Muscle of leg (tissue), 11 donors: ENCODE data around the gene TIGD1. TPM values are rescaled to one million over a fixed set of nuclear protein-coding genes. Genes with fewer than 3 reads are reported as not detected.
A peak's percentile ranks its signal among the peaks of the same experiment; 100 is the strongest.

Source experiments
- DNase-seq: peaks from one replicate; pipeline ENCODE4 v3.0.0; 2013
- H3K27ac ChIP-seq: one replicate; pipeline ENCODE4 v1.5.1; 2013; ENCODE audit warnings: mild to moderate bottlenecking, low read length, control low read depth
- H3K27me3 ChIP-seq: one replicate; pipeline ENCODE4 v1.6.1; 2013; ENCODE audit warnings: low read length; ENCODE audit not compliant: control insufficient read depth, insufficient read depth
- H3K36me3 ChIP-seq: one replicate; pipeline ENCODE4 v1.6.1; 2013; ENCODE audit warnings: low read length; ENCODE audit not compliant: control insufficient read depth, insufficient read depth
- H3K4me1 ChIP-seq: one replicate; pipeline ENCODE4 v1.6.1; 2013; ENCODE audit warnings: low read length; ENCODE audit not compliant: control insufficient read depth, insufficient read depth
- H3K4me3 ChIP-seq: one replicate; pipeline ENCODE4 v1.5.1; 2013; ENCODE audit warnings: low read length, control low read depth
- H3K9me3 ChIP-seq: replicated peaks from 2 replicates; pipeline ENCODE4 v1.6.1; 2013; ENCODE audit warnings: low read depth, low read length; ENCODE audit not compliant: control insufficient read depth
- WGBS: methylation state at CpG from one replicate; pipeline ENCODE4 v1.1.5; 2013; ENCODE audit warnings: missing lambda C conversion rate; ENCODE audit not compliant: insufficient coverage; 5-methylcytosine and 5-hydroxymethylcytosine counted together
- polyA plus RNA-seq, 8 donors: library from polyadenylated mRNA; unstranded; fragments of 120-200 nt; gene quantifications; one replicate each; pipeline versions ENCODE4 v1.2.1 to v1.2.3, GENCODE V29; 2013; ENCODE audit warnings: inconsistent platforms in 1 of 8, low replicate concordance in 1 of 8; ENCODE audit not compliant: insufficient read length in 8 of 8, insufficient read depth in 1 of 8
- total RNA-seq: library from RNA; stranded (reverse); fragments of 120-200 nt; gene quantifications from one replicate; pipeline ENCODE4 v1.2.4, GENCODE V29; 2013

TIGD1 gene
- total and polyA plus RNA-seq, 9 donors: 5.1 to 7.6 (median 6.1) TPM

- no CpG with 5 or more reads among the region's 7 CpGs for WGBS
- DNase-seq: no peak
- Histone ChIP-seq H3K27me3 (no peaks in the 10 kb centered on the region), H3K27ac (no peak overlapping the region), H3K36me3 (peaks cover 8% of the 10 kb centered on the region), H3K4me3 (no peak overlapping the region), H3K9me3 (peaks cover 2% of the 10 kb centered on the region), H3K4me1 (peaks cover 27% of the 10 kb centered on the region)
These were observed 37.2 kb upstream of the TIGD1 start for GRCh38 chr2:232587512-232587911.

DNA sequence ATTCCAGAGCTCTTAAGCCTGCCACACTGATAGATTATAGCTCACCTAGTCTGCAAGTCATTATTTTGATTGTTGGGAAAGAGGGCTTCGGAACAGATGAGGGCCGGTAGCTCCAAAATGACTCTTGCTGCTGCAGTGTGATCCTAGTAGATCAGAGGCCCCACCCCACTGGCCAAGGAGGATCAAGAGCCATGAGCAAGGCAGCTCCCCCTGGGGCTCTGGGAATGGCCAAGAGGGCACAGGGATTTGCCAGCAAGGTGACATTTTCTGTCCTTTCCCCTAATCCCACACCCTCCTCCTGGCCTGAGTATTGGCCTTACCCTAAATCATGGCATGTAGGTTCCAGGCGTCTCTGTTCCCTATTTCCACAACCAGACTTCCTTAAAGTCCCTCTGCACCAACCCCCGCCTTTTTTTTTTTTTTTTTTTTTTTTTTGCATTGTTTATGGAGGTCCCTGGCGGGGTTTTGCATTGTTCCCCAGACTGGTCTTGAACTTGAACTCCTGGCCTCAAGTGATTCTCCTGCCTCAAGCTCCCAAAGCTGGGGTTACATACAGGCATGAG is 36.7 kb upstream of the TIGD1 start:
- H3K4me1 ChIP-seq: peaks cover 27% of the 10 kb centered on the region
- H3K4me3 ChIP-seq: no peak overlapping the region
- peaks cover 2% of the 10 kb centered on the region for H3K9me3 ChIP-seq
- WGBS: 100% methylated on average over 2 of the region's 5 CpGs
- peaks cover 13% of the 10 kb centered on the region for H3K36me3 ChIP-seq
- no peak overlapping the region for H3K27ac ChIP-seq
- no peaks in the 10 kb centered on the region for H3K27me3 ChIP-seq
- DNase-seq: no peak

GRCh38 chr2:232584238-232584637 is 33.9 kb upstream of the TIGD1 start:
- no peak for DNase-seq
- Histone ChIP-seq H3K27ac (no peak overlapping the region), H3K4me3 (no peak overlapping the region), H3K36me3 (peaks cover 29% of the 10 kb centered on the region), H3K9me3 (peaks cover 2% of the 10 kb centered on the region), H3K4me1 (peaks cover 22% of the 10 kb centered on the region), H3K27me3 (no peaks in the 10 kb centered on the region)
- WGBS: 85% methylated on average over 3 of the region's 6 CpGs

DNA sequence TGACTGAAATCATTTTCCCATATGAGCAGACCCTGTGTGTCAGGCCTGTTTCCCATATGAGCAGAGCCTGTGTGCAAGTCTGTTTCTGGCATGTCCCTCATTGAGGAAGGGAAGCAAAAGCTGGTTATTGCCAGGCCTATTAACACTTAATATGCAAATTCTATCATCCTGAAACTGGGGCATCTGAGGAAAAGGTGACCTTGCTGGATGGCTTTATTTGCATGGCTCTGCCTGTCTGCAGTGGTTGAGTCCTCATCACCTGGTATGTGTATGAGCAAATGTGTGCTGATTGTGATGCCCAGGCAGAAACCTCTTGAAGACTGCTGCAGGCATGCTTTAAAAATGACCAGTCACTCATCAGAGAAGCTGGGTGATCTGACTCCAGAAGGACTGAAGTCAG is 31.4 kb upstream of the TIGD1 start:
- H3K4me3 ChIP-seq: no peak overlapping the region
- H3K4me1 ChIP-seq: peaks cover 11% of the 10 kb centered on the region
- peaks cover 40% of the 10 kb centered on the region for H3K36me3 ChIP-seq
- H3K27ac ChIP-seq: no peak overlapping the region
- no peaks in the 10 kb centered on the region for H3K27me3 ChIP-seq
- no peak for DNase-seq
- peaks cover 2% of the 10 kb centered on the region for H3K9me3 ChIP-seq

GRCh38 chr2:232580648-232580981 is 30.3 kb upstream of the TIGD1 start:
- peaks cover 11% of the 10 kb centered on the region for H3K4me1 ChIP-seq
- H3K9me3 ChIP-seq: peaks cover 2% of the 10 kb centered on the region
- peaks cover 40% of the 10 kb centered on the region for H3K36me3 ChIP-seq
- WGBS: 94% methylated on average over 3 of the region's 6 CpGs
- no peak for DNase-seq
- no peak overlapping the region for H3K27ac ChIP-seq
- H3K4me3 ChIP-seq: no peak overlapping the region
- H3K27me3 ChIP-seq: no peaks in the 10 kb centered on the region

DNA sequence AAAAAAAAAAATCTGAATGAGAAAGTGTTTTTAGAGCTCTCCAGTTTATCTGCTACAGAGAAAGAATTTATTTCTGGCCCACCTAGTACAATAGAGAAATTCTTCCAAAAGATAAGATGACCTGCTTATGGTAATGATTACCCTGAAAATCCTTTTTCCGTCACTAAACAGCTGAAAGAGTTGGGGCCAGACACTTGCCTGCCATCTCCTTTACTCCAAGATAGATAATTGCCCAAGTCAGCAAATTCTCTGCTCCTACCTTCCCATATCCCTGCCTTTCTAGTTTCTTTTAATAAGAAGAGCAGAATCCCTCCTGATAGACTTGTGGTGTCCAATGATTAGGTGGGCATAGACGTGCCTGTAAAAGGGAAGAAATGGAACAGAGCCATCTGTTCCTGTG is 28.3 kb upstream of the TIGD1 start:
- Histone ChIP-seq H3K36me3 (peaks cover 38% of the 10 kb centered on the region), H3K27me3 (no peaks in the 10 kb centered on the region), H3K9me3 (no peaks in the 10 kb centered on the region), H3K27ac (no peak overlapping the region), H3K4me3 (no peak overlapping the region), H3K4me1 (peaks cover 26% of the 10 kb centered on the region)
- no peak for DNase-seq
- WGBS: 80% methylated on average over 1 of the region's 2 CpGs

DNA sequence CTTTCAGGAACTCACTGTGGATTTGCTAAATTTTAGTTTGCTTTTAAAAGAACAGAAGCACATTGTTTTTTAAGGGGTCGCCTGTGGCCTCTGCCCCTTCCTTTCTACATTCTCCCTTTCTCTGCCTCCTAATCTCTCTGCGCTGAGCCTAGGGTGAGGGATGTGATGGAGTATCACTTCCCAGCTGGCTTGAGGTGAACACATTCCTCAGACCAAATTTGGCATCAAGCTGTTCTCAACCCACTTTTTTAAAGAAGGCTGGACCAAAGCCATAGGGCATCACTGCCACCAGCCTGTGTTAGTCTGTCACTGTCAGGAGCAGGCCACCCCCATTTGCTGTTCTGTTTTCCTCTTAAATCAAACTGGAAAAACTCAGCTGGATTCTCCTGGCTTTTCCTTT is 27.5 kb upstream of the TIGD1 start:
- DNase-seq: peak; percentile 43
- H3K27me3 ChIP-seq: no peaks in the 10 kb centered on the region
- no peaks in the 10 kb centered on the region for H3K9me3 ChIP-seq
- WGBS: no CpG with 5 or more reads among the region's 2 CpGs
- H3K36me3 ChIP-seq: peaks cover 38% of the 10 kb centered on the region
- peaks cover 26% of the 10 kb centered on the region for H3K4me1 ChIP-seq
- no peak overlapping the region for H3K4me3 ChIP-seq
- H3K27ac ChIP-seq: peak overlapping the region; percentile 35

DNA sequence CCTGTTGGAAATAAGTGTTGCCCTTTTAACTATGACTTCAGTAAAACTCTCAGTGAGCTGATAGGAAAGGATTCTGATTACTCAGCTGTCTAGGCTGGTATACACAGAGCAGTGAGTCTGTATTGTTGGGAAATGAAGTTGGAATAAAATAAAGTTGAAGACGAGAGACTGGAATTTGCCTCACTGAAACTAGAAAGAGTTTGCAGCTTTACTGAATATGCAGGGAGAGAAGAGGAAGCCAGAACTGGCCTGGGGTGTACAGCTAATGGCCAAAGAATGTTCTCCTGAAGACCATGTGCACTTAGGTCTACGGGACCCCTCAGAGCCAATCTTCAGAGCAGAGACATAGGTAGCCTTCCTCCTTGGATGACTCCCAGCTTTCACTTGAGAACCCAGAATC is 26.6 kb upstream of the TIGD1 start:
- no peak overlapping the region for H3K4me3 ChIP-seq
- no peaks in the 10 kb centered on the region for H3K27me3 ChIP-seq
- 63% methylated on average over 2 of the region's 2 CpGs for WGBS
- no peak for DNase-seq
- H3K27ac ChIP-seq: peak overlapping the region; percentile 7
- H3K36me3 ChIP-seq: peaks cover 34% of the 10 kb centered on the region
- no peaks in the 10 kb centered on the region for H3K9me3 ChIP-seq
- H3K4me1 ChIP-seq: peaks cover 26% of the 10 kb centered on the region

DNA sequence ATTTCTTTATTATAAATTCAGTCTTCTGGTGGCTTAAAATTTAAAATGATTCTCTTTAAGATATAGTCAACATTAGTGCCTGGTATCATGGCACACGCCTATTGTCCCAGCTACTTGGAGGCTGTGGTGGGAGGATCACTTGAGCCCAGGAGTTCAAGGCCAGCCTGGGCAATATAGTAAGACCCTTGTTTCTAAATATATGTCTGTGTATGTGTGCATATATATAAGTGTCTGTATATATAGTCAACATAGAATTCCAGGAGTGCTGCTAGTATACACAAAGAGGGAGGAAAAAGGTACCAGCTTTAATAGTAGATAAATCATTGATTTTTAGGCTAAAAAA is 25.0 kb upstream of the TIGD1 start:
- Histone ChIP-seq H3K4me1 (peaks cover 34% of the 10 kb centered on the region), H3K27ac (no peak overlapping the region), H3K4me3 (no peak overlapping the region)

DNA sequence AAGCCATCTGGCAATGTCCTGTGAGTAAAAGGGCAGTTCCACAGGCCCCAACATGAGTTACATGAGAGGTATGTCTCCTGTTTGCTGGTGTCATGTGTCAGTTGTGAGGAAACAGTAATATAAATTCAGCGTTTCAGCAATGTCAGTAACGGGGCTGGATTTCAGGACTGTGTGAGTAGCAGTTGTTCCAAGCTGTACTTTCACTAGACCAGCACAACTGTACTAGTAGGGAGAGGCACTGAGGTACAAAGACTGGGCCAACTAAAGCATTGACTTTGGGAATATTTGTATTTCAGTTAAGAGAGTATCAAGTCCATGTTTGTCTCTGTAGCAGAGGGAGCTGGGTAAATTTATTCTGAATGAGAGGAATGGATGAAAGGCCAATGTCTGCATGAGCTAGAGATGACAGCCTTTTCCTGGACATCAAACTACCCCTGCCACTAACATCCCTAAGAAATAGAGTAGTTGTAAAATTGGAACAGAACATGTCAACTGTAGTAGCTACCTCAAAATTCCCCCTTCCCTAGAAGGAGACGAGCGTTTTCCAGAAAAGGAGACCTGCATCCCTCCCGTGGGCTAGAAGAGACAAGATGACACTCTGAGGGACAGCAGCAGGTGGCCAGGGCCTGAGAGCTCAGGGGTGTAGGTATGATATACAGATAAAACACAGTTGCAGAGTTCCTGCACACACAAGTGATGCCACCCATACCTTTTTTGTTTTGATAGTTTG is 24.5 kb upstream of the TIGD1 start:
- WGBS: no CpG with 5 or more reads among the region's 5 CpGs
- H3K27ac ChIP-seq: peak overlapping the region; percentile 69
- DNase-seq: peak; percentile 57
- no peaks in the 10 kb centered on the region for H3K9me3 ChIP-seq
- no peaks in the 10 kb centered on the region for H3K27me3 ChIP-seq
- peaks cover 31% of the 10 kb centered on the region for H3K36me3 ChIP-seq
- H3K4me1 ChIP-seq: peaks cover 34% of the 10 kb centered on the region
- no peak overlapping the region for H3K4me3 ChIP-seq

More for the DNA sequence above, 25.0 kb upstream of the TIGD1 start:
- Histone ChIP-seq H3K9me3 (no peaks in the 10 kb centered on the region), H3K36me3 (peaks cover 30% of the 10 kb centered on the region), H3K27me3 (no peaks in the 10 kb centered on the region)
- DNase-seq: no peak
- no CpG with 5 or more reads among the region's 1 CpG for WGBS
